ENCODE results near the gene CACNA1C. TPM values are rescaled to one million over a fixed set of nuclear protein-coding genes. Genes with fewer than 3 reads are reported as not detected.

The CACNA1C gene
- total and polyA plus RNA-seq, 2 donors (not counting 1 experiment from before 2014, with no cell fraction given): 7.6 to 11.4 TPM

DNA sequence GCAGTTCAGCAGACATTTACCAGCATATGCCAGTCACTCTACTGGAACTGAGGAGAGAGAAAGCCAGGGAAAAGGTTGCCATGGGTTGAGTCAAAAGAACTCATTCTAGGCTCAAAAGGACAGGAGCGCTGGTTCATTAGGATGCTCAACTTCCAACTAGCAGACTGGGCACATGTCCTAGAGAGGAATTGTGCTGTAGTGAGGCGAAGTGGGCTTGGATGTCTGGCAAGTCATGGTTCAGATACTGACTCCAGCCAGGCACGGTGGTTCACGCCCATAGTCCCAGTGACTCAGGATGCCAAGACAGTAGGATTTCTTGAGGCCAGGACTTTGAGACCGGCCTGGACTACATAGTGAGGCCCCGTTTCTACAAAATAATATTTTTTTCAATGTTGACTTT is 281.5 kb downstream of the CACNA1C start:
- H3K9ac ChIP-seq (ENCODE audit: insufficient read depth, low read length): no peak overlapping the region
- H3K79me2 ChIP-seq (ENCODE audit: control insufficient read depth, insufficient read depth, low read length): no peaks in the 10 kb centered on the region
- H3K4me2 ChIP-seq (ENCODE audit: extremely low read depth, insufficient read depth, low read length): no peak overlapping the region
- no peaks in the 10 kb centered on the region for H3K36me3 ChIP-seq (ENCODE audit: control insufficient read depth, insufficient read depth, low read length)
- peaks cover 40% of the 10 kb centered on the region for H3K4me1 ChIP-seq (ENCODE audit: control insufficient read depth, extremely low read depth, insufficient read depth, low read length)
- no peak for DNase-seq (ENCODE audit: low read depth in 2 of 2)
- no peak overlapping the region for H2AFZ ChIP-seq (ENCODE audit: low read length)
- no peak overlapping the region for H3K27ac ChIP-seq (ENCODE audit: insufficient read depth, low read length)
- TF ChIP-seq EZH2 (IDR thresholded peaks at IDR 0.05; ENCODE audit: low read length, missing control alignments): no peak
- TF ChIP-seq, protein P1, sequence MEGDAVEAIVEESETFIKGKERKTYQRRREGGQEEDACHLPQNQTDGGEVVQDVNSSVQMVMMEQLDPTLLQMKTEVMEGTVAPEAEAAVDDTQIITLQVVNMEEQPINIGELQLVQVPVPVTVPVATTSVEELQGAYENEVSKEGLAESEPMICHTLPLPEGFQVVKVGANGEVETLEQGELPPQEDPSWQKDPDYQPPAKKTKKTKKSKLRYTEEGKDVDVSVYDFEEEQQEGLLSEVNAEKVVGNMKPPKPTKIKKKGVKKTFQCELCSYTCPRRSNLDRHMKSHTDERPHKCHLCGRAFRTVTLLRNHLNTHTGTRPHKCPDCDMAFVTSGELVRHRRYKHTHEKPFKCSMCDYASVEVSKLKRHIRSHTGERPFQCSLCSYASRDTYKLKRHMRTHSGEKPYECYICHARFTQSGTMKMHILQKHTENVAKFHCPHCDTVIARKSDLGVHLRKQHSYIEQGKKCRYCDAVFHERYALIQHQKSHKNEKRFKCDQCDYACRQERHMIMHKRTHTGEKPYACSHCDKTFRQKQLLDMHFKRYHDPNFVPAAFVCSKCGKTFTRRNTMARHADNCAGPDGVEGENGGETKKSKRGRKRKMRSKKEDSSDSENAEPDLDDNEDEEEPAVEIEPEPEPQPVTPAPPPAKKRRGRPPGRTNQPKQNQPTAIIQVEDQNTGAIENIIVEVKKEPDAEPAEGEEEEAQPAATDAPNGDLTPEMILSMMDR (conservative IDR thresholded peaks at IDR 0.05 in 1 of 2, IDR thresholded peaks at IDR 0.05 in 1 of 2; ENCODE audit: low read depth in 1 of 2, low read length in 2 of 2): no peak
- H3K27me3 ChIP-seq (ENCODE audit: control insufficient read depth, insufficient read depth, low read length): no peaks in the 10 kb centered on the region
- H4K20me1 ChIP-seq (ENCODE audit: control insufficient read depth, extremely low read depth, insufficient read depth, low read length): no peaks in the 10 kb centered on the region
- no peaks in the 10 kb centered on the region for H3K9me3 ChIP-seq (ENCODE audit: control insufficient read depth, insufficient read depth, low read depth, low read length)
- H3K4me3 ChIP-seq (replicated peaks in 1 of 4; ENCODE audit: control extremely low read depth in 1 of 4, insufficient read depth in 1 of 4, low read depth in 3 of 4, low read length in 4 of 4): no peak overlapping the region

DNA sequence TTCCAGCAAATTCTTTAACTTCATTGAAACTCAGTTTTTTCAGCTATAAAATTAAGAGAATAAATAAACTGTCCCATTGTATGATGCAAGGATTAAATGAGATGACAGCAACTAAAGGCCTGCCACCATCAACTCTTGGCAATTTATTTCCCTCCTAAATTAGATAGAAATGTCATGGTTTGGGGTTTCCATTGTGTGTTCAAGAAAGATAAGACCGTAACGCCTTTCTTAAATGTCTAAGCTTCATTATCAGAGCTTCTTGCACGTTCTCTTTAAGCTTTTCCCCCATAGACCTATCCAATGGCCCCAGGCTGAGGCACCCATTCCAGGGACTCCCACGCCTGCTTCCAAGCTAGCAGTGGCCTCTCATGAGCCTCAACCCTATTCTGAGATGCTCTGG is 281.9 kb downstream of the CACNA1C start:
- no peak overlapping the region for H3K4me2 ChIP-seq (ENCODE audit: extremely low read depth, insufficient read depth, low read length)
- H3K27ac ChIP-seq (ENCODE audit: insufficient read depth, low read length): no peak overlapping the region
- no peaks in the 10 kb centered on the region for H4K20me1 ChIP-seq (ENCODE audit: control insufficient read depth, extremely low read depth, insufficient read depth, low read length)
- no peak for TF ChIP-seq EZH2 (IDR thresholded peaks at IDR 0.05; ENCODE audit: low read length, missing control alignments)
- TF ChIP-seq, protein P1 (conservative IDR thresholded peaks at IDR 0.05 in 1 of 2, IDR thresholded peaks at IDR 0.05 in 1 of 2; ENCODE audit: low read depth in 1 of 2, low read length in 2 of 2): no peak
- no peaks in the 10 kb centered on the region for H3K9me3 ChIP-seq (ENCODE audit: control insufficient read depth, insufficient read depth, low read depth, low read length)
- no peaks in the 10 kb centered on the region for H3K27me3 ChIP-seq (ENCODE audit: control insufficient read depth, insufficient read depth, low read length)
- DNase-seq (ENCODE audit: low read depth in 2 of 2): no peak
- no peak overlapping the region for H2AFZ ChIP-seq (ENCODE audit: low read length)
- peaks cover 40% of the 10 kb centered on the region for H3K4me1 ChIP-seq (ENCODE audit: control insufficient read depth, extremely low read depth, insufficient read depth, low read length)
- no peaks in the 10 kb centered on the region for H3K79me2 ChIP-seq (ENCODE audit: control insufficient read depth, insufficient read depth, low read length)
- no peak overlapping the region for H3K9ac ChIP-seq (ENCODE audit: insufficient read depth, low read length)
- no peak overlapping the region for H3K4me3 ChIP-seq (replicated peaks in 1 of 4; ENCODE audit: control extremely low read depth in 1 of 4, insufficient read depth in 1 of 4, low read depth in 3 of 4, low read length in 4 of 4)
- no peaks in the 10 kb centered on the region for H3K36me3 ChIP-seq (ENCODE audit: control insufficient read depth, insufficient read depth, low read length)

DNA sequence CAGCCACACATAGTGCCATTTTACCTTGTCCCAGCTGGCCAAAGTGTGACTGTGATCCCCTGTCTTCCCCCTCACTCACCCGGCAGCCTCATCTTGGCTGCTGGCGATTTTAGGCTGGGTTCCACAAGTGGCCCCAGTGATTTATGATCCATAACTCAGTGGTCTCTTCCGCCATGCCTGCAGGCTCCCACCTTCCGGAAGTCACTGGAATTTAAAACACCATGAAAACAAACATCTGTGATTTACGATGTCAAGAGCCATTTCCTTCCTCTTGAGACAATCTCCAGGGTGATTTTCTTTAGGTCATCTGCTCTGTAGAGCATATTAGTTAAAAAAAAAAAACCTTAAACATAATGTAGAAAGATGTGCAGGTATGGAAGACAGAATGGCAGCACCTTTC is 282.3 kb downstream of the CACNA1C start:
- no peak overlapping the region for H2AFZ ChIP-seq (ENCODE audit: low read length)
- peak in 1 of 2 donors; percentile 25 for DNase-seq (ENCODE audit: low read depth in 2 of 2)

More for the DNA sequence above, 282.3 kb downstream of the CACNA1C start:
- H3K4me1 ChIP-seq (ENCODE audit: control insufficient read depth, extremely low read depth, insufficient read depth, low read length): peaks cover 40% of the 10 kb centered on the region
- peak overlapping the region; percentile 92 for H3K27ac ChIP-seq (ENCODE audit: insufficient read depth, low read length)
- TF ChIP-seq EZH2 (IDR thresholded peaks at IDR 0.05; ENCODE audit: low read length, missing control alignments): no peak
- TF ChIP-seq, protein P1 (conservative IDR thresholded peaks at IDR 0.05 in 1 of 2, IDR thresholded peaks at IDR 0.05 in 1 of 2; ENCODE audit: low read depth in 1 of 2, low read length in 2 of 2): no peak
- H3K9me3 ChIP-seq (ENCODE audit: control insufficient read depth, insufficient read depth, low read depth, low read length): no peaks in the 10 kb centered on the region
- no peaks in the 10 kb centered on the region for H3K27me3 ChIP-seq (ENCODE audit: control insufficient read depth, insufficient read depth, low read length)
- no peaks in the 10 kb centered on the region for H3K79me2 ChIP-seq (ENCODE audit: control insufficient read depth, insufficient read depth, low read length)
- no peak overlapping the region for H3K9ac ChIP-seq (ENCODE audit: insufficient read depth, low read length)
- no peaks in the 10 kb centered on the region for H4K20me1 ChIP-seq (ENCODE audit: control insufficient read depth, extremely low read depth, insufficient read depth, low read length)
- peak overlapping the region; percentile 11 for H3K4me2 ChIP-seq (ENCODE audit: extremely low read depth, insufficient read depth, low read length)
- no peak overlapping the region for H3K4me3 ChIP-seq (replicated peaks in 1 of 4; ENCODE audit: control extremely low read depth in 1 of 4, insufficient read depth in 1 of 4, low read depth in 3 of 4, low read length in 4 of 4)
- H3K36me3 ChIP-seq (ENCODE audit: control insufficient read depth, insufficient read depth, low read length): no peaks in the 10 kb centered on the region
